Measurements from ENCODE around the gene DEFB131B. TPM values are rescaled to one million over a fixed set of nuclear protein-coding genes. Genes with fewer than 3 reads are reported as not detected.
A peak's percentile ranks its signal among the peaks of the same experiment; 100 is the strongest.

DEFB131B gene
- total and polyA plus RNA-seq, 2 of the 8 experiments (the other 6 are each of a cell fraction or from before 2014, with no cell fraction given) = not detected

DNA sequence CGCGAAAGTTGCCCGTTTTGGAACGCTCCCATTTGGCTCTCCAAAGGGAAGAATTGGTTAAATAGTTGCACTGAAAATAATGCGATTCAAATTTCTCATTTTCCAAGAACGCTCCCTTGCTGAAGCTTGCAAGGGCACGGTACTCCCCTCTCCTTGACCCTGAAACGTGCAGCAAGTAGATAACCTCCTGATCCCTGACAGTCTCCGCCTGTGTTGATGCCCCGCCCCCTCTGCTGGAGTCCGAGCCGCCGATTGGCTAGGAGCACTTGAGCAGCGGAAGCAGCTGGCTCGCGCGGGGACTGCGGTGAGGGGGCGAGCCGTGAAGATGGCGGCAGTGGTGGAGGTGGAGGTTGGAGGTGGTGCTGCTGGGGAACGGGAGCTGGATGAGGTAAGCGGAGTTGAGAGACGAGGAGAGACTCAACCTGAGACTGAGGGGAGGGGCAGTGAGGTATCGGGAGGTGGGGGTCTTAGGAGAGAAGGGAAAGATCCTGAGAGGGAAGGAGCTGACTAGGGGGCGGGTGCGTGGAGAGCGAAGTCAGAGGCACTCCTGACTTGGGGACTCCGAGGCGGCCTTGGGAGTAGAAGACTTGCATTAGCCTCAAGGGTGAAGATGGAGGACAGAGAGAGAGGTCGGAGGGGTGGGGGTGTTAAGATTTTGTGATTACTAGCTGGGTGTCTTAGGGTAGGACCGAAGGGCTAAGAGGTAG is 50.6 kb downstream of the DEFB131B start, which contains the start of gene RNF121 (continued):
- TF ChIP-seq RBBP5 (IDR thresholded peaks at IDR 0.05; ENCODE audit: borderline replicate concordance, low read depth, low read length) = 0 out of 2 replicates have a peak, but pooled peaks have one; percentile 13
- TF ChIP-seq TAF1 (IDR thresholded peaks at IDR 0.05; ENCODE audit: low read depth, low read length) = peak; percentile 93
- TF ChIP-seq KDM4A (IDR thresholded peaks at IDR 0.05; ENCODE audit: low read depth, low read length, severe bottlenecking) = peak; percentile 73
- no peak for TF ChIP-seq CEBPB (IDR thresholded peaks at IDR 0.05; ENCODE audit: low read depth, low read length)
- 0 out of 2 replicates have a peak, but pooled peaks have one; percentile 11 for TF ChIP-seq JUND (IDR thresholded peaks at IDR 0.05; ENCODE audit: low read length)
- no peak for TF ChIP-seq SIX5 (IDR thresholded peaks at IDR 0.05; ENCODE audit: low read depth, low read length)
- peak; percentile 94 for TF ChIP-seq PHF8 (conservative IDR thresholded peaks at IDR 0.05; ENCODE audit: low read depth, low read length)
- TF ChIP-seq HDAC2 (IDR thresholded peaks at IDR 0.05; ENCODE audit: borderline replicate concordance in 1 of 2, low read depth in 2 of 2, low read length in 2 of 2) = 0 out of 4 replicates have a peak, but pooled peaks of 1 of the 2 experiments have one; percentile 9
